Uterus (tissue), 2 donors: ENCODE data around the gene EPB41L2.

ENCODE experiments used
- CTCF ChIP-seq, 4 experiments: fragments of 200-600 bp in 2 of 4; fragments of 450-650 bp in 2 of 4; sonication (generic) in 2 of 4; IDR thresholded peaks; one replicate each; pipeline ENCODE4 v1.5.1; 2016 to 2019; ENCODE audit warnings: antibody characterized with exemption in 4 of 4, mild to moderate bottlenecking in 2 of 4, moderate library complexity in 1 of 4
- POLR2A ChIP-seq, 2 donors: fragments of 450-650 bp; IDR thresholded peaks; one replicate each; pipeline ENCODE4 v1.6.1; 2016; ENCODE audit warnings: antibody characterized with exemption in 2 of 2, mild to moderate bottlenecking in 1 of 2, moderate library complexity in 1 of 2

DNA sequence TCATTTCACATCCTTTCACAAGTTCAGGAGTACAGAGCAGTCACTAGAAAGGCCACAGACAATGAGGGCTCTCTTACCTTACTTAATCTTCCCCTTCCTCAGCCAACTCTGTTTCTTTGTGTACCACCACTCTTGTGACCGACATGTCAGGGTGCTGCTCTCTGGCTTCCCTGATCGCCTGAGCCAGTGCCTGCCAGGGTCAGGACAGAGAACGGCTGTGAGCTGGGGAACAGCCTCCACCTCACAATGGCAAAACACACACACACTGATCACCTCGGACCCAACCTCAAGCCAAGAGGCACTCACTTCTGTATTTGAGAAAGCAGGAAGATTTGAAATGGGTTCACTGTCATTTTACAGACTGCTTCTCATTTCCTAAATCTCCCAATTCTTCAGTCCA lies 205.0 kb downstream of the EPB41L2 start:
- no peak for TF ChIP-seq CTCF (IDR thresholded peaks at IDR 0.05)
- TF ChIP-seq POLR2A (IDR thresholded peaks at IDR 0.05) = no peak
